Measurements from ENCODE around the gene RAB31. TPM values are rescaled to one million over a fixed set of nuclear protein-coding genes. Genes with fewer than 3 reads are reported as not detected.

Gene RAB31
- total RNA-seq, 1 donor from 2014 or later: 19.7 TPM

Other genes starting within 250 kb of the RAB31 start
- gene RALBP1, start 232.8 kb upstream of the RAB31 start, total RNA-seq (ENCODE audit: low replicate concordance): 44.5 and 69.6 TPM in 2 replicates
- gene PPP4R1, start 93.7 kb upstream of the RAB31 start, total RNA-seq (ENCODE audit: low replicate concordance): 77.3 and 109 TPM in 2 replicates
- not detected in 2 replicates for gene TXNDC2, start 177.7 kb downstream of the RAB31 start, total RNA-seq (ENCODE audit: low replicate concordance)
- 132 and 147 TPM in 2 replicates for gene VAPA, start 205.7 kb downstream of the RAB31 start, total RNA-seq (ENCODE audit: low replicate concordance)

All from type B pancreatic cell (in vitro differentiated cells).